ENCODE results near the gene HGD.

DNA sequence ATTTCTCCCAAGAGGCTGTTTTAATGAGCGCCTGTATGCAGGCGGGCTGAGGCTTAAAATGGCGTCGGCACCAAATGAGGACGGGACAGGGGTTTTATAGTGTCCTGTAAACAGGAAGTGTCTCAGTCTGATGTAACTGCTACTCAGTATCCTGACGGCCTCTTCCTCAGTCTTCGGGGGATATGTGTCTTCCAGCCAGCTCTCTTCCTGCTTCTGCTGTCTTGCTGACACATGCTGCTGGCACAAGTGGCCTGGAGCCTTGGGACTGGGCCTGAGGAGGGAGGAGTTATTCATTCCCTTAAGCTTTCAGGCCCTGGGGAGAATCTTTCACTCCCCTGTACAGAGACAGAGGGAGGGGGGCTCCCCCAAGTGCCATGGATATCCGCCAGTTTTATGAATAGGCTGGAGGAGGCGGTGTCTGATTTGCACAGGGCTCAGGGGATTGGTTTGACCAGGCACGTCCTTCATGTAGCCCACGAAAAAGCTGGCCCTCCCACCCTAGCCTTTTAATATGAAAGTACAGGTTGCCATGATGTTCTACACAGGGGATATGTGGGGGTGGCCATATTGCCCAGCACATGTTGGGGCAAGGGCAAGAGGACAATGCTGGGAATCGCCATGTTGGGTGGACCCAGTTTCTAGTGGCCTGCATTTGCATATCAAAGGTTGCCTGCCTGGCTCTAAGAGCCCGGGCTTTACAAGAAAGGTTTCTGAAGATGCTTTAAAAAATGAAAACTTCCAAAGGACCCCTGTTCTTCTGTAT lies 66.0 kb downstream of the HGD start:
- TF ChIP-seq, protein P1, sequence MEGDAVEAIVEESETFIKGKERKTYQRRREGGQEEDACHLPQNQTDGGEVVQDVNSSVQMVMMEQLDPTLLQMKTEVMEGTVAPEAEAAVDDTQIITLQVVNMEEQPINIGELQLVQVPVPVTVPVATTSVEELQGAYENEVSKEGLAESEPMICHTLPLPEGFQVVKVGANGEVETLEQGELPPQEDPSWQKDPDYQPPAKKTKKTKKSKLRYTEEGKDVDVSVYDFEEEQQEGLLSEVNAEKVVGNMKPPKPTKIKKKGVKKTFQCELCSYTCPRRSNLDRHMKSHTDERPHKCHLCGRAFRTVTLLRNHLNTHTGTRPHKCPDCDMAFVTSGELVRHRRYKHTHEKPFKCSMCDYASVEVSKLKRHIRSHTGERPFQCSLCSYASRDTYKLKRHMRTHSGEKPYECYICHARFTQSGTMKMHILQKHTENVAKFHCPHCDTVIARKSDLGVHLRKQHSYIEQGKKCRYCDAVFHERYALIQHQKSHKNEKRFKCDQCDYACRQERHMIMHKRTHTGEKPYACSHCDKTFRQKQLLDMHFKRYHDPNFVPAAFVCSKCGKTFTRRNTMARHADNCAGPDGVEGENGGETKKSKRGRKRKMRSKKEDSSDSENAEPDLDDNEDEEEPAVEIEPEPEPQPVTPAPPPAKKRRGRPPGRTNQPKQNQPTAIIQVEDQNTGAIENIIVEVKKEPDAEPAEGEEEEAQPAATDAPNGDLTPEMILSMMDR (conservative IDR thresholded peaks at IDR 0.05; ENCODE audit: low read length): no peak
- no peak for TF ChIP-seq EZH2phosphoT487 (IDR thresholded peaks at IDR 0.05; ENCODE audit: borderline replicate concordance, low read depth, low read length)
